Liver (tissue), 9 donors: ENCODE measurements around the gene B3GNT9. TPM values are rescaled to one million over a fixed set of nuclear protein-coding genes. Genes with fewer than 3 reads are reported as not detected.

ENCODE experiments used
- DNase-seq: peaks from one replicate; pipeline ENCODE4 v3.0.0-alpha.2; 2017; ENCODE audit warnings: low spot score
- H3K27ac ChIP-seq, 2 donors: one replicate each; pipeline ENCODE4 v1.7.0; 2013; ENCODE audit warnings: inconsistent platforms in 2 of 2, low read length in 2 of 2, control low read depth in 1 of 2, low read depth in 1 of 2, mild to moderate bottlenecking in 1 of 2
- H3K27me3 ChIP-seq, 4 donors: one replicate each; pipeline versions ENCODE4 v1.6.1 to v1.7.0; 2013; ENCODE audit warnings: low read length in 3 of 4, inconsistent platforms in 1 of 4, mild to moderate bottlenecking in 1 of 4, moderate library complexity in 1 of 4; ENCODE audit not compliant: control insufficient read depth in 4 of 4, insufficient read depth in 4 of 4
- H3K36me3 ChIP-seq, 4 donors: one replicate each; pipeline versions ENCODE4 v1.6.1 to v1.7.0; 2013; ENCODE audit warnings: low read length in 3 of 4, mild to moderate bottlenecking in 3 of 4, low read depth in 1 of 4, moderate library complexity in 1 of 4; ENCODE audit not compliant: control insufficient read depth in 4 of 4, insufficient read depth in 3 of 4
- H3K4me1 ChIP-seq, 4 donors: one replicate each; pipeline versions ENCODE4 v1.6.1 to v1.7.0; 2013; ENCODE audit warnings: low read length in 3 of 4, mild to moderate bottlenecking in 3 of 4, moderate library complexity in 1 of 4; ENCODE audit not compliant: control insufficient read depth in 4 of 4, insufficient read depth in 4 of 4
- H3K4me3 ChIP-seq, 3 donors: one replicate each; pipeline versions ENCODE4 v1.6.1 to v1.7.0; 2013; ENCODE audit warnings: low read length in 3 of 3, control low read depth in 1 of 3, low read depth in 1 of 3, mild to moderate bottlenecking in 1 of 3
- H3K9ac ChIP-seq, 2 donors: one replicate each; pipeline ENCODE4 v1.7.0; 2013; ENCODE audit warnings: low read length in 2 of 2, mild to moderate bottlenecking in 2 of 2, moderate library complexity in 2 of 2, control low read depth in 1 of 2, low read depth in 1 of 2
- H3K9me3 ChIP-seq, 4 donors: one replicate each; pipeline versions ENCODE4 v1.6.1 to v1.7.0; 2013; ENCODE audit warnings: low read length in 3 of 4; ENCODE audit not compliant: control insufficient read depth in 4 of 4
- ATF3 ChIP-seq: IDR thresholded peaks from 2 replicates; pipeline ENCODE4 v1.6.1; 2016; ENCODE audit warnings: antibody characterized with exemption
- EGR1 ChIP-seq, 2 donors: IDR thresholded peaks; 2 replicates each; pipeline ENCODE4 v1.6.1; 2016 to 2018; ENCODE audit warnings: antibody characterized with exemption in 2 of 2, low read depth in 2 of 2
- FOXA2 ChIP-seq: IDR thresholded peaks from 2 replicates; pipeline ENCODE4 v1.6.1; 2016; ENCODE audit warnings: antibody characterized with exemption
- HNF4G ChIP-seq: IDR thresholded peaks from 2 replicates; pipeline ENCODE4 v1.6.1; 2016; ENCODE audit warnings: antibody characterized with exemption
- MAX ChIP-seq: IDR thresholded peaks from 2 replicates; pipeline ENCODE4 v1.6.1; 2016; ENCODE audit warnings: antibody characterized with exemption
- REST ChIP-seq: IDR thresholded peaks from 2 replicates; pipeline ENCODE4 v1.6.1; 2016; ENCODE audit warnings: antibody characterized with exemption, mild to moderate bottlenecking
- SP1 ChIP-seq: IDR thresholded peaks from 2 replicates; pipeline ENCODE4 v1.6.1; 2018; ENCODE audit warnings: antibody characterized with exemption, mild to moderate bottlenecking
- TAF1 ChIP-seq: conservative IDR thresholded peaks from 2 replicates; pipeline ENCODE4 v1.6.1; 2016; ENCODE audit warnings: antibody characterized with exemption, mild to moderate bottlenecking
- WGBS: extraction: QIAGEN DNeasy Blood & Tissue Kit; methylation state at CpG from one replicate; pipeline ENCODE4 v1.1.7; 2013; 5-methylcytosine and 5-hydroxymethylcytosine counted together
- polyA plus RNA-seq, 2 donors: library from polyadenylated mRNA; stranded (reverse) in 1 of 2; unstranded in 1 of 2; fragments of 200-250 nt in 1 of 2; fragments of >200 nt in 1 of 2; fragmentation: Nextera tagmentation in 1 of 2; extraction: Ambion mirVana in 1 of 2; gene quantifications; one replicate each; pipeline versions ENCODE4 v1.2.1 to v1.2.3, GENCODE V29; 2013 to 2015
- total RNA-seq, 2 donors: library from RNA; depleted of rRNA; stranded (reverse); fragments of >200 nt; gene quantifications; one replicate each; pipeline ENCODE4 v1.2.3, GENCODE V29; 2014
- TF ChIP-seq, protein P1 (sequence below): IDR thresholded peaks from 2 replicates; pipeline ENCODE4 v1.6.1; 2016; ENCODE audit warnings: antibody characterized with exemption
- donor health status: healthy.
- donor health status: healthy.
- donor health status: healthy.
- donor health status: healthy.
- donor health status: healthy.

Gene B3GNT9
- total and polyA plus RNA-seq, 4 donors: 0.43 to 2.3 (median 1.4) TPM

- DNase-seq: no peak
- H3K36me3 ChIP-seq: peaks cover 22 to 48% (median 42%) of the 10 kb centered on the region in 4 donors
- TF ChIP-seq, protein P1, sequence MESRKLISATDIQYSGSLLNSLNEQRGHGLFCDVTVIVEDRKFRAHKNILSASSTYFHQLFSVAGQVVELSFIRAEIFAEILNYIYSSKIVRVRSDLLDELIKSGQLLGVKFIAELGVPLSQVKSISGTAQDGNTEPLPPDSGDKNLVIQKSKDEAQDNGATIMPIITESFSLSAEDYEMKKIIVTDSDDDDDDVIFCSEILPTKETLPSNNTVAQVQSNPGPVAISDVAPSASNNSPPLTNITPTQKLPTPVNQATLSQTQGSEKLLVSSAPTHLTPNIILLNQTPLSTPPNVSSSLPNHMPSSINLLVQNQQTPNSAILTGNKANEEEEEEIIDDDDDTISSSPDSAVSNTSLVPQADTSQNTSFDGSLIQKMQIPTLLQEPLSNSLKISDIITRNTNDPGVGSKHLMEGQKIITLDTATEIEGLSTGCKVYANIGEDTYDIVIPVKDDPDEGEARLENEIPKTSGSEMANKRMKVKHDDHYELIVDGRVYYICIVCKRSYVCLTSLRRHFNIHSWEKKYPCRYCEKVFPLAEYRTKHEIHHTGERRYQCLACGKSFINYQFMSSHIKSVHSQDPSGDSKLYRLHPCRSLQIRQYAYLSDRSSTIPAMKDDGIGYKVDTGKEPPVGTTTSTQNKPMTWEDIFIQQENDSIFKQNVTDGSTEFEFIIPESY: no peak
- TF ChIP-seq TAF1 (no peak), MAX (no peak), FOXA2 (no peak), HNF4G (no peak), REST (no peak), EGR1 (IDR thresholded peaks at IDR 0.05; ENCODE audit: low read depth in 2 of 2) (no peak)
- no peaks in the 10 kb centered on the region for H3K27me3 ChIP-seq
- H3K27ac ChIP-seq: no peak overlapping the region
- peaks cover 3 to 13% (median 8%) of the 10 kb centered on the region in 4 donors for H3K4me1 ChIP-seq
- no peak overlapping the region for H3K9ac ChIP-seq
- no peaks in the 10 kb centered on the region for H3K9me3 ChIP-seq
- 92% methylated on average over 11 of the region's 11 CpGs for WGBS
- H3K4me3 ChIP-seq: no peak overlapping the region
Observed at GRCh38 chr16:67148656-67149275, 2.0 kb downstream of the B3GNT9 start.

DNA sequence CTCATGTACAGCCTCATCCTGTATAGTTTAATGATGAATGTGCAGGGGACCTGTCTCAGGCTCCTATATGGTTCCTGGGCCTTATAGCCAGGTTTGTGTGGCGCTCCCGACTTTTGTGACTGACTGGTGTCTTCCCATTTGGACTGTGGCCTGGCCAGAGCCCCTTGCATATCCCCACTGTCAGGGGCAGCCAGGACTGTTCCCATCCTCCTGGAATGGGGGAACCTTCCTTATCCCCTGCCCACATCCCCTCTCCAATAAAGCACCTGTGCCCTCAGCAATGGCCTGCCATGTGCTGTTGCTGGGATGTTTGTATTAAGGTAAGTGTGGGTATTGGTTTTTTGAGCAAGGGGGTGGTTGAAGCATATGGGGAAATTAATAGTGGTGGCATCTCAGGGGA is 2.6 kb downstream of the B3GNT9 start:
- no peaks in the 10 kb centered on the region for H3K27me3 ChIP-seq
- 98% methylated on average over 2 of the region's 2 CpGs for WGBS
- TF ChIP-seq SP1: no peak
- TF ChIP-seq, protein P1: no peak
- TF ChIP-seq ATF3: no peak
- H3K27ac ChIP-seq: no peak overlapping the region
- no peak overlapping the region for H3K4me3 ChIP-seq
- peaks cover 3 to 13% (median 8%) of the 10 kb centered on the region in 4 donors for H3K4me1 ChIP-seq
- peaks cover 24 to 52% (median 45%) of the 10 kb centered on the region in 4 donors for H3K36me3 ChIP-seq
- DNase-seq: no peak
- no peak overlapping the region for H3K9ac ChIP-seq
- H3K9me3 ChIP-seq: no peaks in the 10 kb centered on the region
